Measurements from ENCODE around the gene DGKA.

DGKA gene

DNA sequence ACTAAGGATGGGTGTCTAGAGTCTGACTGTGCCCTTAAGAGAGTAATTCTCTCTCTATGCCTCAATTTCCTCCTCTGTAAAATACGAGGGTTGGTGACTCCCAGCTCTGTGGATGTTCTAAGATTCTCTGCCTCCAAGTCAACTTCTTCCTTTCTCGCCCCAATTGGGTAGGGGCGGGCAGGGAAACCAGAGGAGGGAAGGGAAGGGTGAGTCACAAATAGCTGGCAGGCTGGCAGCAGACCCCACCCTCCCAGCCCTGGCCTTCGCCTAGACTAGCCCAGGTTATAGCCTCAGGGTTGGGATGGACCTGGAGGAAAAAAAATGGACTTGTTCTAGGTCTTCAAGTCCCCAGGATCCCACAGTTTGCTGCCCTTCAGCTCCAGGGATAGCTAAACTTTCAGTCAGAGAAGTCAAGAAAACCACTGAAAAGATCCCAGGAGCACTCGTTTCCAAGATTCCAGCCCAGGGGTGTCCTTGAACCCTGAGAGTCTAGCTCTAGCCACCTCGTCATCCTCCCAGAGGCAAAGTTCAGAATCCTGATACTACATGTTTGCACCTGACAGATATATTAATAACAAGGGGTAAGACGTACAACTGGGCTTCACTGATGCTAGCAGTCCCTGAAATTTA, 2.3 kb downstream of the DGKA start:
- no peak overlapping the region for H3K27ac ChIP-seq (ENCODE audit: extremely low read depth, low read depth, low read length)
- POLR2A ChIA-PET, result interaction anchor here (1.3 to 2.1 kb wide), 4 partner anchors 35 to 115 kb away, joined by 4 to 13 read pairs (median 6); partner anchors contain the start of genes ORMDL2, RAB5B, SARNP and SUOX
- TF ChIP-seq, protein P1, sequence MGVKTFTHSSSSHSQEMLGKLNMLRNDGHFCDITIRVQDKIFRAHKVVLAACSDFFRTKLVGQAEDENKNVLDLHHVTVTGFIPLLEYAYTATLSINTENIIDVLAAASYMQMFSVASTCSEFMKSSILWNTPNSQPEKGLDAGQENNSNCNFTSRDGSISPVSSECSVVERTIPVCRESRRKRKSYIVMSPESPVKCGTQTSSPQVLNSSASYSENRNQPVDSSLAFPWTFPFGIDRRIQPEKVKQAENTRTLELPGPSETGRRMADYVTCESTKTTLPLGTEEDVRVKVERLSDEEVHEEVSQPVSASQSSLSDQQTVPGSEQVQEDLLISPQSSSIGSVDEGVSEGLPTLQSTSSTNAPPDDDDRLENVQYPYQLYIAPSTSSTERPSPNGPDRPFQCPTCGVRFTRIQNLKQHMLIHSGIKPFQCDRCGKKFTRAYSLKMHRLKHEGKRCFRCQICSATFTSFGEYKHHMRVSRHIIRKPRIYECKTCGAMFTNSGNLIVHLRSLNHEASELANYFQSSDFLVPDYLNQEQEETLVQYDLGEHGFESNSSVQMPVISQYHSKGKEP (tag by site-specific recombination; IDR thresholded peaks at IDR 0.05), result no peak
- TF ChIP-seq GLI2 (tag by site-specific recombination; IDR thresholded peaks at IDR 0.05; ENCODE audit: borderline replicate concordance, low read depth), result no peak
- no peak for TF ChIP-seq ZNF184 (tag by site-specific recombination; IDR thresholded peaks at IDR 0.05)
- peak; percentile 49 for TF ChIP-seq KLF1 (tag by site-specific recombination; IDR thresholded peaks at IDR 0.05)
- TF ChIP-seq, protein P2, sequence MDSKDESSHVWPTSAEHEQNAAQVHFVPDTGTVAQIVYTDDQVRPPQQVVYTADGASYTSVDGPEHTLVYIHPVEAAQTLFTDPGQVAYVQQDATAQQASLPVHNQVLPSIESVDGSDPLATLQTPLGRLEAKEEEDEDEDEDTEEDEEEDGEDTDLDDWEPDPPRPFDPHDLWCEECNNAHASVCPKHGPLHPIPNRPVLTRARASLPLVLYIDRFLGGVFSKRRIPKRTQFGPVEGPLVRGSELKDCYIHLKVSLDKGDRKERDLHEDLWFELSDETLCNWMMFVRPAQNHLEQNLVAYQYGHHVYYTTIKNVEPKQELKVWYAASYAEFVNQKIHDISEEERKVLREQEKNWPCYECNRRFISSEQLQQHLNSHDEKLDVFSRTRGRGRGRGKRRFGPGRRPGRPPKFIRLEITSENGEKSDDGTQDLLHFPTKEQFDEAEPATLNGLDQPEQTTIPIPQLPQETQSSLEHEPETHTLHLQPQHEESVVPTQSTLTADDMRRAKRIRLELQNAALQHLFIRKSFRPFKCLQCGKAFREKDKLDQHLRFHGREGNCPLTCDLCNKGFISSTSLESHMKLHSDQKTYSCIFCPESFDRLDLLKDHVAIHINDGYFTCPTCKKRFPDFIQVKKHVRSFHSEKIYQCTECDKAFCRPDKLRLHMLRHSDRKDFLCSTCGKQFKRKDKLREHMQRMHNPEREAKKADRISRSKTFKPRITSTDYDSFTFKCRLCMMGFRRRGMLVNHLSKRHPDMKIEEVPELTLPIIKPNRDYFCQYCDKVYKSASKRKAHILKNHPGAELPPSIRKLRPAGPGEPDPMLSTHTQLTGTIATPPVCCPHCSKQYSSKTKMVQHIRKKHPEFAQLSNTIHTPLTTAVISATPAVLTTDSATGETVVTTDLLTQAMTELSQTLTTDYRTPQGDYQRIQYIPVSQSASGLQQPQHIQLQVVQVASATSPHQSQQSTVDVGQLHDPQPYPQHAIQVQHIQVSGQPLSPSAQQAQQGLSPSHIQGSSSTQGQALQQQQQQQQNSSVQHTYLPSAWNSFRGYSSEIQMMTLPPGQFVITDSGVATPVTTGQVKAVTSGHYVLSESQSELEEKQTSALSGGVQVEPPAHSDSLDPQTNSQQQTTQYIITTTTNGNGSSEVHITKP (tag by site-specific recombination; IDR thresholded peaks at IDR 0.05), result 0 out of 2 replicates have a peak, but pooled peaks have one; percentile 10
- peak; percentile 37; the same call in 1 of the 2 replicates for TF ChIP-seq SP2 (tag by site-specific recombination; IDR thresholded peaks at IDR 0.05)
- no peaks in the 10 kb centered on the region for H3K9me3 ChIP-seq (ENCODE audit: control insufficient read depth, insufficient read depth, low read depth, low read length)
- no peak overlapping the region for H3K4me3 ChIP-seq (ENCODE audit: low read depth, low read length)
- CTCF ChIA-PET, result interaction anchor here (0.5 to 1.8 kb wide), 7 partner anchors 9 to 195 kb away, joined by 3 to 8 read pairs (median 4); partner anchors contain the start of gene RAB5B
- H3K36me3 ChIP-seq (ENCODE audit: control insufficient read depth in 2 of 2, insufficient read depth in 1 of 2, low read length in 2 of 2), result no peaks in the 10 kb centered on the region
- H3K4me1 ChIP-seq (ENCODE audit: control insufficient read depth, insufficient read depth, low read length), result peaks cover 4% of the 10 kb centered on the region; the same call in 1 of the 2 replicates

DNA sequence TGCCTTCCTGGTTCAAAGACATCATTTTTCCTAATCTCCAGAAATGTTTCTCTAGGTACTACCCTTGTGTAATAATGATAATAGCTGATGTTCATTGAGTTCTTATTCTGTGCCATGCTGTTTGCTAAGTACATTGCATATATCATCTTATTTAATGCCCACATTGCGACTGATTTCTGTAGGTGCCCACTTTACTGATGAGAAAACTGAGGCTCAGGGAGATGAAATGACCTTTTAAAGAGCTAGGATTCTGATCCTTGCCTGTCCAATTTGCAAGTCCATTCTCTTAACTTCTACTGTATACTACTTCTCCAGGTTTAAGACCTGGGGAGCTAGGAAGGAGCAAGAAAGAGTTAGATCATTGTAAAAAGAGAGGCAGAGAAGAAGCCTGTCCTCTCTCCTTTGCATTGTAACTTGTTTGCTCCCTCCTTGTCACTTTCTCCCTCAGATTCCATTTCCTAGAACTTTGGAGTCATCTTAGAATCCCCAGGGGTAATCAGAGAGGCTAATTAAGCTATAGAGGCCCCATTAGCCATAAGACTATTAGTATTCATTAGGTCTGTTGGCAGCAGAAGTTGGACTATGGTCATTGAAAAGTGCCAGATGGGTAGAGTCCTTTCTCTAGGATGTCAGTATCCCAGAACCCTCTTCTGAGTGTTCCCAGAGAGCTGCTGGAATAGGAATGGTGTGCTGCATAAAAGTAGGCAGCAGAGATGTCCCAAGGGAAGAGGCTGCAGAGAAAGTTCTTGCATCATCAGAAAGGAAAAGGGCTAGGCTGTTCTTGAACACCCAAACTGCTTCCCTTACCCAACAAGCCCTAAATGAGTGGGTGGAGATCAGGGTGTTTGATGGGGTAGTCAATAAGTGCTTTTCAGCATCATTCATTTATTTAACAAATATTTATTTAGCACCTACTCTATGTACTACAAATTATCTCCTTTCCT, 3.1 kb downstream of the DGKA start:
- no peak overlapping the region for H3K4me3 ChIP-seq (ENCODE audit: low read depth, low read length)
- H3K36me3 ChIP-seq (ENCODE audit: control insufficient read depth in 2 of 2, insufficient read depth in 1 of 2, low read length in 2 of 2), result no peaks in the 10 kb centered on the region
- H3K4me1 ChIP-seq (ENCODE audit: control insufficient read depth, insufficient read depth, low read length), result peaks cover 4% of the 10 kb centered on the region; the same call in 1 of the 2 replicates
- H3K9me3 ChIP-seq (ENCODE audit: control insufficient read depth, insufficient read depth, low read depth, low read length), result no peaks in the 10 kb centered on the region
- TF ChIP-seq ZFHX2 (tag by site-specific recombination; conservative IDR thresholded peaks at IDR 0.05) (0 out of 2 replicates have a peak, but pooled peaks have one; percentile 18), ZFP69B (tag by site-specific recombination; IDR thresholded peaks at IDR 0.05) (no peak), PRDM1 (tag by site-specific recombination; IDR thresholded peaks at IDR 0.05) (peak; percentile 72), ZNF664 (tag by site-specific recombination; IDR thresholded peaks at IDR 0.05) (peak; percentile 74; the same call in 1 of the 2 replicates)
- CTCF ChIA-PET, result interaction anchor here (0.5 to 1.8 kb wide), 10 partner anchors 22 to 1555 kb away, joined by 3 to 8 read pairs (median 4); partner anchors contain the start of gene RAB5B
- H3K27ac ChIP-seq (ENCODE audit: extremely low read depth, low read depth, low read length), result no peak overlapping the region
- POLR2A ChIA-PET, result interaction anchor here (0.5 to 2.1 kb wide), 6 partner anchors 34 to 193 kb away, joined by 3 to 13 read pairs (median 5); partner anchors contain the start of genes ORMDL2, RAB5B, SARNP and SUOX

DNA sequence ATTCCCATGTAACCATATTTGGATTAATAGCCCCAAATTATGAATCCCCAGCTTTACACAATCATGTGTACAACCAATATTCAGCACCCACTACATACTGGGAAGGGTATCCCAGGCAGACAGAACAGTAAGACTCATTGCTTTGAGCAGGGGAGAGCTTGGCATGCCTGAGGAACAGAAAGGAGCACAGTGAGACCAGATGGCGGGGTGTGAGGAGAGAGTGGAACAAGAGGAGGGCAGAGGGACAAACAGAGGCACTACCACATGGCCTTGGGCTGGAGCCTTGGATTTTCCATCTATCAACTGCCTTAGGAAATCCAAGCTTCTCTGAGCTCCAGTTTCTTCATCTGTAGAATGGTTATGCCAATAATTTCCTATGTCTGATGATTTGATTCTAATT, 3.8 kb downstream of the DGKA start:
- no peaks in the 10 kb centered on the region for H3K36me3 ChIP-seq (ENCODE audit: control insufficient read depth in 2 of 2, insufficient read depth in 1 of 2, low read length in 2 of 2)
- H3K27ac ChIP-seq (ENCODE audit: extremely low read depth, low read depth, low read length), result no peak overlapping the region
- H3K9me3 ChIP-seq (ENCODE audit: control insufficient read depth, insufficient read depth, low read depth, low read length), result no peaks in the 10 kb centered on the region
- POLR2A ChIA-PET, result interaction anchor here (0.5 to 1.8 kb wide), 3 partner anchors 117 to 193 kb away, joined by 3 to 7 read pairs (median 3); partner anchors contain the start of genes ORMDL2 and SARNP
- H3K4me1 ChIP-seq (ENCODE audit: control insufficient read depth, insufficient read depth, low read length), result peaks cover 4% of the 10 kb centered on the region; the same call in 1 of the 2 replicates
- CTCF ChIA-PET, result interaction anchor here (0.6 to 0.9 kb wide), 5 partner anchors 104 to 218 kb away, joined by 3 to 6 read pairs (median 4); no protein-coding TSS in a partner anchor
- H3K4me3 ChIP-seq (ENCODE audit: low read depth, low read length), result no peak overlapping the region
- TF ChIP-seq SCRT2 (tag by site-specific recombination; IDR thresholded peaks at IDR 0.05) (no peak), PRDM2 (tag by site-specific recombination; IDR thresholded peaks at IDR 0.05; ENCODE audit: borderline replicate concordance) (no peak), REPIN1 (tag by site-specific recombination; IDR thresholded peaks at IDR 0.05; ENCODE audit: low read depth) (no peak), ZNF560 (tag by site-specific recombination; IDR thresholded peaks at IDR 0.05; ENCODE audit: borderline replicate concordance) (no peak), ZNF423 (tag by site-specific recombination; IDR thresholded peaks at IDR 0.05) (no peak)
